Pancreas (tissue), 10 donors: ENCODE results near the gene ESRRB. TPM values are rescaled to one million over a fixed set of nuclear protein-coding genes. Genes with fewer than 3 reads are reported as not detected.

Experiments
- ATAC-seq, 4 donors: fragments of 200-7000 bp; cut with Tn5 transposase; one replicate each; pipeline versions ENCODE4 v1.8.0 to v1.9.1; 2020; ENCODE audit warnings: mild to moderate bottlenecking in 4 of 4, moderate library complexity in 4 of 4
- DNase-seq, 6 donors: peaks; one replicate each; pipeline ENCODE4 v3.0.0-alpha.2; 2020
- FAIRE-seq: peaks from 2 replicates; lab custom pipeline; 2012; peaks lifted over from hg19 to GRCh38; lab: Jason Lieb, UNC
- H3K27ac ChIP-seq, 4 donors: fragments of 200-600 bp; sonication (generic); 1 replicate in 3 of 4; 2 replicates in 1 of 4; pipeline versions ENCODE4 v1.5.0 to v1.8.0; 2020
- H3K27me3 ChIP-seq, 4 donors: fragments of 200-600 bp; one replicate each; pipeline ENCODE4 v1.8.0; 2021
- H3K36me3 ChIP-seq, 3 donors: fragments of 200-600 bp; sonication (generic) in 1 of 3; one replicate each; pipeline versions ENCODE4 v1.5.0 to v1.8.0; 2020 to 2021
- H3K4me1 ChIP-seq, 3 donors: fragments of 200-600 bp; one replicate each; pipeline ENCODE4 v1.8.0; 2021
- H3K4me3 ChIP-seq, 4 donors: fragments of 200-600 bp; sonication (generic) in 2 of 4; one replicate each; pipeline versions ENCODE4 v1.5.0 to v1.8.0; 2020 to 2021
- H3K9me3 ChIP-seq, 4 donors: fragments of 200-600 bp; one replicate each; pipeline ENCODE4 v1.8.0; 2021
- CTCF ChIP-seq, 4 donors: fragments of 200-600 bp; sonication (generic) in 3 of 4; IDR thresholded peaks; one replicate each; pipeline versions ENCODE4 v1.5.0 to v1.8.0; 2021; ENCODE audit warnings: antibody characterized with exemption in 4 of 4
- WGBS, 2 donors: extraction: QIAGEN DNeasy Blood & Tissue Kit; methylation state at CpG; one replicate each; pipeline ENCODE4 v1.1.7; 2013; 5-methylcytosine and 5-hydroxymethylcytosine counted together
- intact Hi-C, 3 donors: fragments of 100-400 bp; cut with DNase I; formaldehyde crosslinking; loops; one replicate each; pipeline versions ENCODE4 v1.11.1 to v1.14.2; 2022
- polyA plus RNA-seq, 2 donors: library from polyadenylated mRNA; stranded (reverse); fragments of 200-250 nt; gene quantifications; one replicate each; pipeline ENCODE4 v1.2.3, GENCODE V29; 2013
- total RNA-seq, 6 donors: library from RNA; stranded (reverse); fragmentation: NEBNext Ultra II Directional in 4 of 6; extraction: Animal tissue kit (Norgen Biotek cat#: 25700) in 4 of 6; gene quantifications; one replicate each; pipeline versions ENCODE4 v1.2.1 to v1.2.4, GENCODE V29; 2021 to 2023
- donor health status: healthy with polysubstance abuse.
- donor health status: DM: no; HTN: no; CAD: no; lungs with moderate emphysema.
- donor health status: DM: no; HTN: no; CAD: no.
- donor health status: control.
- donor health status: control.
- donor health status: Bipolar disorder and iron deficiency.
- donor health status: DM: yes; HTN: yes; CAD: no.
- donor health status: DM: no; HTN: no; CAD: no.
- donor health status: DM: no; HTN: no; CAD: no.
- donor health status: DM: yes; HTN: yes; CAD: no.

Gene ESRRB
- total and polyA plus RNA-seq, 8 donors = 0.14 to 0.85 (median 0.50) TPM; not detected in 2

GRCh38 chr14:76514213-76514998 lies 138.5 kb downstream of the ESRRB start:
- FAIRE-seq (no peak), ATAC-seq (peak in 3 of 4 donors; percentile 48 to 59 (median 54)), DNase-seq (peak in 3 of 6 donors; percentile 8 to 35 (median 26))
- Histone ChIP-seq H3K4me3 (no peak overlapping the region), H3K27ac (no peak overlapping the region), H3K36me3 (no peaks in the 10 kb centered on the region), H3K9me3 (no peaks in the 10 kb centered on the region), H3K27me3 (no peaks in the 10 kb centered on the region), H3K4me1 (no peaks in the 10 kb centered on the region)
- intact Hi-C loops = loop anchor here in 1 of 3 donors (10.0 kb wide), 1 partner anchor 130 kb away; no protein-coding TSS in a partner anchor
- WGBS, 2 donors = 37 to 41% methylated on average over 6 of the region's 6 CpGs
- peak in 3 of 4 donors; percentile 7 to 17 (median 13) for TF ChIP-seq CTCF (IDR thresholded peaks at IDR 0.05)

- Histone ChIP-seq H3K9me3 (no peaks in the 10 kb centered on the region), H3K27me3 (no peaks in the 10 kb centered on the region), H3K4me1 (no peaks in the 10 kb centered on the region), H3K27ac (no peak overlapping the region), H3K4me3 (no peak overlapping the region), H3K36me3 (no peaks in the 10 kb centered on the region)
- TF ChIP-seq CTCF (IDR thresholded peaks at IDR 0.05) = no peak
- DNase-seq = no peak
- ATAC-seq = no peak
- intact Hi-C loops = loop anchor here in 1 of 3 donors (10.0 kb wide), 1 partner anchor 128 kb away; no protein-coding TSS in a partner anchor
- FAIRE-seq = no peak
- 47 to 63% methylated on average over 3 of the region's 3 CpGs for WGBS, 2 donors
Observed at GRCh38 chr14:76516884-76517283, 140.9 kb downstream of the ESRRB start.

GRCh38 chr14:76518366-76518765 lies 142.4 kb downstream of the ESRRB start:
- H3K36me3 ChIP-seq = no peaks in the 10 kb centered on the region
- H3K27ac ChIP-seq = no peak overlapping the region
- H3K27me3 ChIP-seq = no peaks in the 10 kb centered on the region
- H3K4me3 ChIP-seq = no peak overlapping the region
- H3K4me1 ChIP-seq = no peaks in the 10 kb centered on the region
- H3K9me3 ChIP-seq = no peaks in the 10 kb centered on the region
- DNase-seq (no peak), ATAC-seq (no peak), FAIRE-seq (no peak)
- intact Hi-C loops = loop anchor here in 1 of 3 donors (10.0 kb wide), 1 partner anchor 126 kb away; no protein-coding TSS in a partner anchor
- WGBS, 2 donors = 64 to 67% methylated on average over 3 to 4 of the region's 4 CpGs
- TF ChIP-seq CTCF (IDR thresholded peaks at IDR 0.05) = no peak

- no peak for FAIRE-seq
- intact Hi-C loops = no loop called here
- no peak for TF ChIP-seq CTCF (IDR thresholded peaks at IDR 0.05)
- no peak for DNase-seq
- H3K4me3 ChIP-seq = no peak overlapping the region
- H3K9me3 ChIP-seq = no peaks in the 10 kb centered on the region
- no peaks in the 10 kb centered on the region for H3K4me1 ChIP-seq
- H3K27me3 ChIP-seq = no peaks in the 10 kb centered on the region
- 63 to 73% methylated on average over 3 of the region's 3 CpGs for WGBS, 2 donors
- H3K36me3 ChIP-seq = no peaks in the 10 kb centered on the region
- no peak overlapping the region for H3K27ac ChIP-seq
- ATAC-seq = no peak
Observed at GRCh38 chr14:76525106-76525821, 149.3 kb downstream of the ESRRB start.
